HL-60 (cell line): ENCODE results near the gene SAMD9L.

Experiments used
- DNase-seq, 2 experiments: peaks; one replicate each; pipeline ENCODE4 v3.0.0-alpha.2; 2010 to 2020; ENCODE audit warnings: low read depth in 1 of 2, low spot score in 1 of 2
- H3K27ac ChIP-seq: fragments of 250-450 bp; sonication (Bioruptor Pico); replicated peaks from 2 replicates; pipeline ENCODE4 v1.5.1; 2020; ENCODE audit warnings: mild to moderate bottlenecking, moderate library complexity
- H3K27me3 ChIP-seq: fragments of 250-450 bp; sonication (Bioruptor Pico); 2 replicates; pipeline ENCODE4 v1.5.1; 2021; ENCODE audit warnings: mild to moderate bottlenecking, moderate library complexity; ENCODE audit not compliant: insufficient read depth, poor library complexity, severe bottlenecking
- H3K4me3 ChIP-seq: replicated peaks from 2 replicates; pipeline ENCODE4 v1.5.1; 2011; ENCODE audit warnings: mild to moderate bottlenecking, control low read depth, low read length; ENCODE audit not compliant: insufficient read depth
- GABPA ChIP-seq: IDR thresholded peaks from 2 replicates; pipeline ENCODE4 v1.6.1; 2012; ENCODE audit warnings: low read depth
- POLR2AphosphoS5 ChIP-seq: IDR thresholded peaks from 2 replicates; pipeline ENCODE4 v1.6.1; 2012; ENCODE audit warnings: low read depth
- SPI1 ChIP-seq: IDR thresholded peaks from 2 replicates; pipeline ENCODE4 v1.6.1; 2012; ENCODE audit warnings: low read depth, mild to moderate bottlenecking, borderline replicate concordance
- TF ChIP-seq, protein P1 (sequence below): IDR thresholded peaks from 2 replicates; pipeline ENCODE4 v1.6.1; 2012; ENCODE audit warnings: low read depth; ENCODE audit not compliant: insufficient replicate concordance
- TF ChIP-seq, protein P2 (sequence below): IDR thresholded peaks from one replicate; pipeline ENCODE4 v1.5.1; 2011; ENCODE audit warnings: low read length, control low read depth, inconsistent platforms; ENCODE audit not compliant: insufficient read depth

The SAMD9L gene

DNA sequence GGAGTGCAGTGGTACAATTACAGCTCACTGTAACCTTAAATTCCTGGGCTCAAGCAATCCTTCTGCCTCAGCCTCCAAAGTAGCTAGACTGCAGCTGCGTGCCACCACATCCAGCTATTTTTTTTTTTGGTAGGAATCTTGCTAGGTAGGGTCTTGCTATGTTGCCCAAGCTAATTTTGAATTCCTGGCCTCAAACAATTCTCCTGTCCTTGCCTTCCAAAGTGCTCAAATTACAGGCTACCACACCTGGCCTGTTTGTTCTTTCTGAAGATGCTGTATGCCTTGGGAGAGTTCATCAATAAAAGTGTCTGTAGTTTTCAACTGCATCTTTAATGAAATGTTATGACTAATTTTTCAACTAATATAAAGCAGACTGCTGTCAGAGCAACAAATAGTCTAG, 30.9 kb downstream of the SAMD9L start:
- H3K27me3 ChIP-seq = no peaks in the 10 kb centered on the region
- TF ChIP-seq SPI1 (no peak), POLR2AphosphoS5 (no peak), GABPA (no peak)
- TF ChIP-seq, protein P1, sequence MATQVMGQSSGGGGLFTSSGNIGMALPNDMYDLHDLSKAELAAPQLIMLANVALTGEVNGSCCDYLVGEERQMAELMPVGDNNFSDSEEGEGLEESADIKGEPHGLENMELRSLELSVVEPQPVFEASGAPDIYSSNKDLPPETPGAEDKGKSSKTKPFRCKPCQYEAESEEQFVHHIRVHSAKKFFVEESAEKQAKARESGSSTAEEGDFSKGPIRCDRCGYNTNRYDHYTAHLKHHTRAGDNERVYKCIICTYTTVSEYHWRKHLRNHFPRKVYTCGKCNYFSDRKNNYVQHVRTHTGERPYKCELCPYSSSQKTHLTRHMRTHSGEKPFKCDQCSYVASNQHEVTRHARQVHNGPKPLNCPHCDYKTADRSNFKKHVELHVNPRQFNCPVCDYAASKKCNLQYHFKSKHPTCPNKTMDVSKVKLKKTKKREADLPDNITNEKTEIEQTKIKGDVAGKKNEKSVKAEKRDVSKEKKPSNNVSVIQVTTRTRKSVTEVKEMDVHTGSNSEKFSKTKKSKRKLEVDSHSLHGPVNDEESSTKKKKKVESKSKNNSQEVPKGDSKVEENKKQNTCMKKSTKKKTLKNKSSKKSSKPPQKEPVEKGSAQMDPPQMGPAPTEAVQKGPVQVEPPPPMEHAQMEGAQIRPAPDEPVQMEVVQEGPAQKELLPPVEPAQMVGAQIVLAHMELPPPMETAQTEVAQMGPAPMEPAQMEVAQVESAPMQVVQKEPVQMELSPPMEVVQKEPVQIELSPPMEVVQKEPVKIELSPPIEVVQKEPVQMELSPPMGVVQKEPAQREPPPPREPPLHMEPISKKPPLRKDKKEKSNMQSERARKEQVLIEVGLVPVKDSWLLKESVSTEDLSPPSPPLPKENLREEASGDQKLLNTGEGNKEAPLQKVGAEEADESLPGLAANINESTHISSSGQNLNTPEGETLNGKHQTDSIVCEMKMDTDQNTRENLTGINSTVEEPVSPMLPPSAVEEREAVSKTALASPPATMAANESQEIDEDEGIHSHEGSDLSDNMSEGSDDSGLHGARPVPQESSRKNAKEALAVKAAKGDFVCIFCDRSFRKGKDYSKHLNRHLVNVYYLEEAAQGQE = no peak
- TF ChIP-seq, protein P2, sequence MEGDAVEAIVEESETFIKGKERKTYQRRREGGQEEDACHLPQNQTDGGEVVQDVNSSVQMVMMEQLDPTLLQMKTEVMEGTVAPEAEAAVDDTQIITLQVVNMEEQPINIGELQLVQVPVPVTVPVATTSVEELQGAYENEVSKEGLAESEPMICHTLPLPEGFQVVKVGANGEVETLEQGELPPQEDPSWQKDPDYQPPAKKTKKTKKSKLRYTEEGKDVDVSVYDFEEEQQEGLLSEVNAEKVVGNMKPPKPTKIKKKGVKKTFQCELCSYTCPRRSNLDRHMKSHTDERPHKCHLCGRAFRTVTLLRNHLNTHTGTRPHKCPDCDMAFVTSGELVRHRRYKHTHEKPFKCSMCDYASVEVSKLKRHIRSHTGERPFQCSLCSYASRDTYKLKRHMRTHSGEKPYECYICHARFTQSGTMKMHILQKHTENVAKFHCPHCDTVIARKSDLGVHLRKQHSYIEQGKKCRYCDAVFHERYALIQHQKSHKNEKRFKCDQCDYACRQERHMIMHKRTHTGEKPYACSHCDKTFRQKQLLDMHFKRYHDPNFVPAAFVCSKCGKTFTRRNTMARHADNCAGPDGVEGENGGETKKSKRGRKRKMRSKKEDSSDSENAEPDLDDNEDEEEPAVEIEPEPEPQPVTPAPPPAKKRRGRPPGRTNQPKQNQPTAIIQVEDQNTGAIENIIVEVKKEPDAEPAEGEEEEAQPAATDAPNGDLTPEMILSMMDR = no peak
- no peak for DNase-seq
- peak overlapping the region; percentile 82 for H3K27ac ChIP-seq
- H3K4me3 ChIP-seq = peak overlapping the region; percentile 45

DNA sequence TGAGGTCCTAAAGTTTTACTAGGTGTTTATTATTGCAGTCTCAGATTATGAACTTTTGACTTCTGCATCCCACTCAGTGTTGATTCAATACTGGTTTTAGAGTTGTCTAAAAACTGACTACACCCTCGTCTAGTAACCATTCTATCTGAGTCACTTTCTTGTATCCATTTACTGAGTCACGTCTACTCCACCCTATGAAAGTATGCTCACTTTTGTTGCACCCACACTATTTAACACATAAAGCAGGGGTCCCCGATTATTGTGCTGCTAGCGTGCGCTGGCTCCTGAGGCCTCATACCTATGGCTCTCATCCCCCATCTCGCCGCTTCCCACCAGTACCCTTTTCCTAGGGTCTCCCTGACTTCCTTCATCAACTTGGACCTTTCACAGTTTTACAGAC, 32.4 kb downstream of the SAMD9L start:
- Histone ChIP-seq H3K4me3 (no peak overlapping the region), H3K27me3 (no peaks in the 10 kb centered on the region), H3K27ac (no peak overlapping the region)
- no peak for TF ChIP-seq POLR2AphosphoS5
- TF ChIP-seq, protein P2 = no peak
- no peak for TF ChIP-seq SPI1
- no peak for TF ChIP-seq GABPA
- TF ChIP-seq, protein P1 = no peak
- DNase-seq = no peak

DNA sequence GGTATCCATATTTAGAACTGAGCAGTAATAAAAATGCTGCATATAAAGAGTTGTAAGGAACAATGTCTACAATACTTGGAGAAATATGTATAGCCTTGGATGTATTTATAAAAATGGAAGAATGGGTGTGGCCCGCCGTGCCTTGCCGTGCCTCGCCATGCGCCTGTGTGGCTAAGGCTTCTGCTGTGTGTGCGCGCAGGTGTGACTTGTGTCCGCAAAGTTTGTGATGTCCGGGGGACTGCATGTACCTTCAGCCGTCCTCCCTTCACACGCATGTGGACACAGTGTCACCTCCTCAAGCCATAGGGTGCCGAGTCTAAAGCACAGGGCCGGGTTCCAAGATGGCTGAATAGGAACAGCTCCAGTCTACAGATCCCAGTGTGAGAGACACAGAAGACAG, 40.2 kb downstream of the SAMD9L start:
- no peak overlapping the region for H3K27ac ChIP-seq
- no peak overlapping the region for H3K4me3 ChIP-seq
- TF ChIP-seq, protein P2 = no peak
- DNase-seq = no peak
- H3K27me3 ChIP-seq = no peaks in the 10 kb centered on the region

DNA sequence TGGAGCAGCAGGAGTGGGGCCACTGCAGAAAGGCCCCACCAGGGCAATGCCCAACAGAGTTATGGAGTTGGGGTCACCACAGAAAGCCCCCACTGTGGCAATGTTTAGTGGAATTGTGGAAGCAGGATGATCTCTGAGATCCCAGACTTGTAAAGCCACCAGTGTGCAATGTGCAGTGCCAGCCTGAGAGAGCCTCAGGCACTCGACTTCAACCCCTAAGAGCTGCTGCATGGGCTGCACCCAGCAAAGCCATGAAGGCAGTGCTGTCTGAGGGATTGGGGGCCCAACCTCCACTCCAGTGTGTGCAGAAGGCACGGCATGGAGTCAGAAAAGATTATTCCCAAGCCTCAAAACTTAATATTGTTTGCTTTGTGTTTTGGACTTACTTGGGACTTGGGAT, 50.8 kb downstream of the SAMD9L start:
- no peak overlapping the region for H3K4me3 ChIP-seq
- DNase-seq = no peak
- no peaks in the 10 kb centered on the region for H3K27me3 ChIP-seq
- TF ChIP-seq GABPA (no peak), POLR2AphosphoS5 (no peak), SPI1 (no peak)
- TF ChIP-seq, protein P2 = no peak
- TF ChIP-seq, protein P1 = no peak
- H3K27ac ChIP-seq = no peak overlapping the region
